CD14-positive monocyte (primary cell): ENCODE data around the gene RBM42. TPM values are rescaled to one million over a fixed set of nuclear protein-coding genes. Genes with fewer than 3 reads are reported as not detected.

Experiments used
- DNase-seq, 3 donors: peaks; one replicate each; pipeline ENCODE4 v3.0.0-alpha.2; 2011 to 2022
- H2AFZ ChIP-seq: 2 replicates; pipeline ENCODE4 v1.6.0; 2012; ENCODE audit warnings: mild to moderate bottlenecking, low read depth, low read length, inconsistent platforms; ENCODE audit not compliant: insufficient read depth, poor library complexity, severe bottlenecking
- H3K27ac ChIP-seq, 2 donors: 1 replicate in 1 of 2; 2 replicates in 1 of 2; pipeline ENCODE4 v1.5.1; 2012 to 2013; ENCODE audit warnings: low read length in 2 of 2, control low read depth in 1 of 2, inconsistent platforms in 1 of 2, low read depth in 1 of 2, mild to moderate bottlenecking in 1 of 2
- H3K27me3 ChIP-seq, 2 donors: one replicate each; pipeline versions ENCODE4 v1.6.0 to v1.6.1; 2011 to 2013; ENCODE audit warnings: low read length in 2 of 2; ENCODE audit not compliant: control insufficient read depth in 2 of 2, insufficient read depth in 2 of 2
- H3K36me3 ChIP-seq, 2 donors: replicated peaks in 1 of 2; 1 replicate in 1 of 2; 2 replicates in 1 of 2; pipeline versions ENCODE4 v1.5.1 to v1.6.1; 2012 to 2013; ENCODE audit warnings: low read length in 2 of 2, control low read depth in 1 of 2, inconsistent platforms in 1 of 2, mild to moderate bottlenecking in 1 of 2; ENCODE audit not compliant: insufficient read depth in 2 of 2, control insufficient read depth in 1 of 2
- H3K4me1 ChIP-seq, 2 donors: 1 replicate in 1 of 2; 2 replicates in 1 of 2; pipeline versions ENCODE4 v1.5.1 to v1.6.1; 2012 to 2013; ENCODE audit warnings: low read length in 2 of 2, control low read depth in 1 of 2, inconsistent platforms in 1 of 2, mild to moderate bottlenecking in 1 of 2, moderate library complexity in 1 of 2; ENCODE audit not compliant: insufficient read depth in 2 of 2, control insufficient read depth in 1 of 2
- H3K4me2 ChIP-seq: replicated peaks from 2 replicates; pipeline ENCODE3; 2012; ENCODE audit warnings: low read length, moderate library complexity, mild to moderate bottlenecking; ENCODE audit not compliant: poor library complexity, severe bottlenecking; ENCODE audit errors: extremely low read depth
- H3K4me3 ChIP-seq, 3 experiments: fragments of 200-600 bp in 1 of 3; sonication (generic) in 1 of 3; replicated peaks in 1 of 3; 1 replicate in 2 of 3; 2 replicates in 1 of 3; pipeline ENCODE4 v1.5.1; 2011 to 2013; ENCODE audit warnings: low read length in 3 of 3, mild to moderate bottlenecking in 3 of 3, control low read depth in 2 of 3, low read depth in 2 of 3, inconsistent platforms in 1 of 3, moderate library complexity in 1 of 3
- H3K79me2 ChIP-seq: 2 replicates; pipeline ENCODE4 v1.6.0; 2012; ENCODE audit warnings: mild to moderate bottlenecking, control low read depth, inconsistent platforms, low read length, moderate library complexity; ENCODE audit not compliant: insufficient read depth
- H3K9ac ChIP-seq: 2 replicates; pipeline ENCODE4 v1.6.0; 2017; ENCODE audit warnings: low read length, mild to moderate bottlenecking; ENCODE audit not compliant: insufficient read depth, poor library complexity, severe bottlenecking
- H3K9me3 ChIP-seq, 2 donors: replicated peaks in 1 of 2; 1 replicate in 1 of 2; 2 replicates in 1 of 2; pipeline versions ENCODE4 v1.5.1 to v1.6.1; 2012 to 2013; ENCODE audit warnings: low read length in 2 of 2, control low read depth in 1 of 2; ENCODE audit not compliant: control insufficient read depth in 1 of 2, insufficient read depth in 1 of 2
- H4K20me1 ChIP-seq: 2 replicates; pipeline ENCODE4 v1.6.0; 2012; ENCODE audit warnings: mild to moderate bottlenecking, low read length, control low read depth, moderate library complexity; ENCODE audit not compliant: insufficient read depth
- H3K27ac Mint-ChIP-seq, 7 donors: one replicate each; pipeline ENCODE4 v1.8.0; 2020; ENCODE audit warnings: mild to moderate bottlenecking in 7 of 7, mixed read lengths in 7 of 7, moderate library complexity in 6 of 7, inconsistent platforms in 2 of 7
- H3K27me3 Mint-ChIP-seq, 3 donors: one replicate each; pipeline ENCODE4 v1.8.0; 2021 to 2022; ENCODE audit warnings: low read depth in 3 of 3, mild to moderate bottlenecking in 3 of 3, mixed read lengths in 3 of 3, moderate library complexity in 3 of 3, inconsistent platforms in 1 of 3
- H3K36me3 Mint-ChIP-seq, 2 donors: one replicate each; pipeline ENCODE4 v1.8.0; 2020; ENCODE audit warnings: mixed read lengths in 2 of 2, inconsistent platforms in 1 of 2, mild to moderate bottlenecking in 1 of 2
- H3K4me1 Mint-ChIP-seq: one replicate; pipeline ENCODE4 v1.8.0; 2020; ENCODE audit warnings: mild to moderate bottlenecking, mixed read lengths
- H3K4me3 Mint-ChIP-seq, 2 donors: one replicate each; pipeline ENCODE4 v1.8.0; 2020; ENCODE audit warnings: mild to moderate bottlenecking in 2 of 2, mixed read lengths in 2 of 2, moderate library complexity in 1 of 2
- H3K9me3 Mint-ChIP-seq, 7 donors: one replicate each; pipeline ENCODE4 v1.8.0; 2020 to 2022; ENCODE audit warnings: mixed read lengths in 7 of 7, mild to moderate bottlenecking in 6 of 7, moderate library complexity in 6 of 7, inconsistent platforms in 2 of 7
- WGBS: methylation state at CpG from one replicate; pipeline ENCODE4 v1.1.5; 2013; ENCODE audit warnings: missing lambda C conversion rate; ENCODE audit not compliant: insufficient coverage; 5-methylcytosine and 5-hydroxymethylcytosine counted together
- intact Hi-C, 2 donors: fragments of 100-400 bp; cut with micrococcal nuclease; formaldehyde crosslinking; loops; one replicate each; pipeline versions ENCODE4 v1.15.0 to v1.15.1; 2023
- polyA plus RNA-seq, 3 donors: library from polyadenylated mRNA; depleted of rRNA in 1 of 3; unstranded in 2 of 3; stranded (reverse) in 1 of 3; fragments of 300-500 nt in 2 of 3; fragments of >200 nt in 1 of 3; fragmentation: Illumina TruSeq in 2 of 3; gene quantifications; 1 replicate in 2 of 3; 2 replicates in 1 of 3; pipeline ENCODE4 v1.2.3, GENCODE V29; 2012 to 2021
- TF ChIP-seq, protein P1 (sequence below): fragments of 200-600 bp; IDR thresholded peaks from one replicate; pipeline ENCODE4 v1.8.0; 2022; ENCODE audit warnings: antibody characterized with exemption, mild to moderate bottlenecking

Gene RBM42
- polyA plus RNA-seq, 3 donors: 29.5 to 53.3 (median 50.3) TPM

DNA sequence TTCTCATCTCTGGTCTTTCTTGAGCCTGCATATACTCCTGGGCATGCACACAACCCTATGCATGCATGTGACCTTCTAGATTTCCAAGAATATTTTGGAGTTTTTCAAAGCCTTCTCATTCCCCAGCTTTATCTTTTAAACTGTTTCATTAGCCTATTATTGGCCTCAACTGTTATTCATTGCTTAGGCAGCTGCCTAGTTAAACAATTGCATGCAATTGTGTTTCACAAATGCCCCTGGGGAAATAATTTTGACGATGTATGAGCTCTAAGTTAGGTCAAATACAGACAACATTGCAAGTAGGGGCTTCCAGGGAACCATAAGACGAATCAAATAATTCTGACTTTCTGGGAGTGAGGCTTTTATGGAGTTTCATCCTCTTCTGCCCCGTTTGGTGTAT lies 35.1 kb downstream of the RBM42 start:
- Histone ChIP-seq H3K79me2 (no peaks in the 10 kb centered on the region), H3K4me3 (no peak overlapping the region), H3K4me2 (no peak overlapping the region), H3K27ac (no peak overlapping the region), H4K20me1 (peaks cover 11% of the 10 kb centered on the region), H3K9ac (no peak overlapping the region), H3K4me1 (no peaks in the 10 kb centered on the region), H3K27me3 (no peaks in the 10 kb centered on the region), H2AFZ (no peak overlapping the region), H3K36me3 (peaks cover 37 to 38% of the 10 kb centered on the region in 2 donors), H3K9me3 (no peaks in the 10 kb centered on the region)
- Mint-ChIP-seq H3K9me3 (peaks cover 0 to 1% (median 0%) of the 10 kb centered on the region in 7 donors), H3K36me3 (peaks cover 9 to 17% of the 10 kb centered on the region in 2 donors), H3K4me1 (no peaks in the 10 kb centered on the region), H3K27ac (no peak overlapping the region), H3K4me3 (no peak overlapping the region), H3K27me3 (peaks cover 2 to 7% (median 6%) of the 10 kb centered on the region in 3 donors)
- 100% methylated on average over 1 of the region's 3 CpGs for WGBS
- TF ChIP-seq, protein P1, sequence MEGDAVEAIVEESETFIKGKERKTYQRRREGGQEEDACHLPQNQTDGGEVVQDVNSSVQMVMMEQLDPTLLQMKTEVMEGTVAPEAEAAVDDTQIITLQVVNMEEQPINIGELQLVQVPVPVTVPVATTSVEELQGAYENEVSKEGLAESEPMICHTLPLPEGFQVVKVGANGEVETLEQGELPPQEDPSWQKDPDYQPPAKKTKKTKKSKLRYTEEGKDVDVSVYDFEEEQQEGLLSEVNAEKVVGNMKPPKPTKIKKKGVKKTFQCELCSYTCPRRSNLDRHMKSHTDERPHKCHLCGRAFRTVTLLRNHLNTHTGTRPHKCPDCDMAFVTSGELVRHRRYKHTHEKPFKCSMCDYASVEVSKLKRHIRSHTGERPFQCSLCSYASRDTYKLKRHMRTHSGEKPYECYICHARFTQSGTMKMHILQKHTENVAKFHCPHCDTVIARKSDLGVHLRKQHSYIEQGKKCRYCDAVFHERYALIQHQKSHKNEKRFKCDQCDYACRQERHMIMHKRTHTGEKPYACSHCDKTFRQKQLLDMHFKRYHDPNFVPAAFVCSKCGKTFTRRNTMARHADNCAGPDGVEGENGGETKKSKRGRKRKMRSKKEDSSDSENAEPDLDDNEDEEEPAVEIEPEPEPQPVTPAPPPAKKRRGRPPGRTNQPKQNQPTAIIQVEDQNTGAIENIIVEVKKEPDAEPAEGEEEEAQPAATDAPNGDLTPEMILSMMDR: no peak
- DNase-seq: no peak
- intact Hi-C loops: no loop called here

GRCh38 chr19:35665157-35665556 lies 36.3 kb downstream of the RBM42 start:
- Histone ChIP-seq H3K9me3 (no peaks in the 10 kb centered on the region), H3K27me3 (no peaks in the 10 kb centered on the region), H4K20me1 (peaks cover 8% of the 10 kb centered on the region), H2AFZ (no peak overlapping the region), H3K27ac (no peak overlapping the region), H3K9ac (no peak overlapping the region), H3K4me1 (no peaks in the 10 kb centered on the region), H3K36me3 (peaks cover 26 to 28% of the 10 kb centered on the region in 2 donors), H3K79me2 (no peaks in the 10 kb centered on the region), H3K4me3 (no peak overlapping the region), H3K4me2 (no peak overlapping the region)
- peaks cover 0 to 4% (median 0%) of the 10 kb centered on the region in 7 donors for H3K9me3 Mint-ChIP-seq
- peaks cover 0 to 11% of the 10 kb centered on the region in 2 donors for H3K36me3 Mint-ChIP-seq
- H3K27me3 Mint-ChIP-seq: peaks cover 10 to 15% (median 13%) of the 10 kb centered on the region in 3 donors
- no peak overlapping the region for H3K27ac Mint-ChIP-seq
- TF ChIP-seq, protein P1: no peak
- 97% methylated on average over 23 of the region's 24 CpGs for WGBS
- no peak for DNase-seq
- intact Hi-C loops: no loop called here
- no peak overlapping the region for H3K4me3 Mint-ChIP-seq
- no peaks in the 10 kb centered on the region for H3K4me1 Mint-ChIP-seq
